Stimulated activated CD4-positive, alpha-beta T cell treated with anti-CD3 and anti-CD28 coated beads, Interleukin-15, amount 100 ng/mL, for 24 hours (primary cell): Measurements from ENCODE around the gene PIGN.

Source experiments
- DNase-seq: peaks from one replicate; pipeline ENCODE4 v3.0.0-alpha.2; 2020

Gene PIGN

DNA sequence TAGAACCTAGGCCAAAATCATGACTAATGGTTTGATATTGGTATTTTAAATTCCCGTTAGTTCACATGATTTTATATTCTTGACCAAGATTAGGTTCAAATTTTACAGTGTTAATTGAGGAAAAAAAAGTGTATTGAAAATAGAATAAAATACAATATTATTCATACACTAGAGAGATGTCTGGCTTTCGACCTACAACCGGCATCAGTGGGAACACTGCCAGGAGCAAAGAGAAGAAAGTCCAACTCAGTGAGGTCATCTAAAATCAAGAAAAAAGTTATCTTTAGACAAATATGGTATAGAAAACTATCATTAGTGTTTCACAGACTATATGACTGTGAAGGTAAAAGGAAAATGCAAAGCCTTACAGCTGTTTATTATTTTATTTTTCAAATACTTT is 81.5 kb downstream of the PIGN start:
- DNase-seq: no peak

- no peak for DNase-seq
These were observed 84.6 kb downstream of the PIGN start for GRCh38 chr18:62102221-62102620.

- DNase-seq: no peak
These were observed 85.5 kb downstream of the PIGN start for GRCh38 chr18:62101321-62101721.

GRCh38 chr18:62098960-62099359 is 87.9 kb downstream of the PIGN start:
- DNase-seq: no peak

DNA sequence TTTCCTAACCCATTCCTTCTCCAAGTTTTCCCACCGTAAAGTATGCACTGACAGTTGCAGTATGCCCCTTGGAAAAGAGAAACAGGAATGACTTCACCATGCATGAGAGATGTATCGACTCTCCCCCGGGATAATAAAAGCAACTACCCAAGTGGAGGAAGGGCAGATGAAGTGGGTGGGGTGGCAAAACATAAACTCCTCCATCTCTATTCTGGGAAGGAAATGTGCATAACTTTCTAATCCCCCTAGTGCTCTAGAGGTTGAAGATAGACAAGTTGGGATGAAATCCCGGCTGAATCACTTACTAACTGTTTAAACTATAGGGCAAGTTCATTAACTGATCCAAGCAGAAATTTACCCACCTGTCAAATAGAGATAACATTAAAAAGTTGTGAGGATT is 89.2 kb downstream of the PIGN start:
- no peak for DNase-seq

DNA sequence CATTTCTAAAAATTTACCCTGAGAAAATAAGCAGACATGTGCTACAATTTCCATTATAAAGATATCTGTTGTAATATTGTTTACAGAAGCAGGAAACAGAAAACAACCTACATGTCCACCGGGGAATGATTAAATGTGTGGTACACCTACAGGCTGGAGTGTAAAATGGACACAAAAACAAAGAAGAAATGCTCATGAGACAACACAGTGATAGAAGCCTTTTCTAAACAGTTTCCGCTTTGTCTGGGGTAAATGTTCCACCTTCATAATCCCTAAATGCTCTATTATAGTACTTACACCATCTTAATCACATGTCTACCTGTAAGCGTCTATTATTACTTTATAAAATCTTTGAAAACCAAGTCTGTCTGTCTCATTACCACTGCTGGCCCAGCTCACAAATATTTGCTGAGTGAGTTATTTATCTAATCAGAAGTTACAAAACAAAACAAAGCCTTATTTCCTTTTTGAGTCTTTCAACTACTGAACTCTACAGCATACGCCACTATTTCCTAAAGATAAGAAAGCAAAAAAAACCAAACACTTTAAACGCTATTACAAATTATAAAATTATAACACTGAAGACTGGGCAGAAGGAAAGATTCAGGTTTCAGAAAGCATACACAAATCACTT is 95.3 kb downstream of the PIGN start:
- DNase-seq: no peak

DNA sequence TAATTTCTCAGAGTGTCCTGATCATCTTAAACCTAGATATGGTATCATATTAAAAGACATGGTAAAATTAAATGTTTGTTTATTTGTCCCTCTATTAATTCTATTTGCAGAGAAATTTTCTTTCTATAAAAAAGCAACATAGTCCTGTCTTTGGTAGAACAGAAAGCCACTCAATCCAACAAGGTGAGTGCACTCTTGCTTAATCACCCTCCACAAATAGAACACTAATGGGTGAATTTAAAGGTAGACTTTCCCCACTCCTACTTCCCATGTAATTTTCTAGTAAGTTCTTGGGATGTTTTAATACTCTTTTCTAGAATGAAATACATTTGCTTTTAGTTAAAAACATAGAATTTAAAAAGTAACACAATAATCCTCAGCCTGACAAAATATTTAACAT is 97.7 kb downstream of the PIGN start:
- no peak for DNase-seq

GRCh38 chr18:62088156-62088555 is 98.7 kb downstream of the PIGN start:
- DNase-seq: no peak

DNA sequence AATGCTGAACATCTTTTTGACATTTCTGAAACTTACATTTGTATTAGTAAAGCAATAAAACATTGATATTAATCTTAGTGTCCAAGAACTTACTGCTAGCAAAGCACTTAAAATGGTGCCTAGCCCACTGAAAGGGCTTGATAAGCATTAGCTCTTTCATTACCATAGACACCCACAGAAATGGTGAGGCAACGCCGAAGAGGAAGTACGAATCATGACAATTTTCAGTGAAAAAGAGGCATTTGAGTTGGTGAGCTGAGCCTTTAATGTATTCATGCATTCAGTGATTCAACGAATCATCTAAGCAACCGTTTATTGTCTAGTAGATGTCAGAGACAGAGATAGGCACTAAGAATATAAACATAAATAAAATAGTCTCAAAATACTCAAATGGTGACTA is 101.1 kb downstream of the PIGN start:
- DNase-seq: no peak

DNA sequence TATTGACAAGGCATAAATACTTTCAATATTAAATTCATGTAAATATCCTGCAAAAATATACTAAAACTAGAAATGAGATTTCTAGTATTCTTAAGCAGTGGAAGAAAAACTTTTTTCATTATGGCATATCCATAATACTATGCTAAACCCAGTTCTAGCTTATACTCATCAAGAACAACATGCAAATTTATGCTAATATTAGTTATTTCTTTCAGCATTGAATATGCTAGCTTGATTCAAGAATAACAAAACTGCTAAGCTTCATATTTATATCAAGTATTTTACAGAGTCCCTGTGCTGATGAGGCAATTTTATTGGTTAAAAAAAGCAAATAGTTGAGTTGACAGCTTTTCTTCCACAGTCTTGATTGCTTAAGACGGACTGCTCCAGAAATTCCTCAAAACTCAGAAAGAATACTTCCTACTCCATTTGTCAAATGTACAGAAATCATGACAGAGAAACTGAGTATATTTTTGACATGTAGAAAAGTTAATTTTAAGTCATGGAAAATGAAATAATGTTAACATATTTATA is 105.0 kb downstream of the PIGN start:
- DNase-seq: no peak

DNA sequence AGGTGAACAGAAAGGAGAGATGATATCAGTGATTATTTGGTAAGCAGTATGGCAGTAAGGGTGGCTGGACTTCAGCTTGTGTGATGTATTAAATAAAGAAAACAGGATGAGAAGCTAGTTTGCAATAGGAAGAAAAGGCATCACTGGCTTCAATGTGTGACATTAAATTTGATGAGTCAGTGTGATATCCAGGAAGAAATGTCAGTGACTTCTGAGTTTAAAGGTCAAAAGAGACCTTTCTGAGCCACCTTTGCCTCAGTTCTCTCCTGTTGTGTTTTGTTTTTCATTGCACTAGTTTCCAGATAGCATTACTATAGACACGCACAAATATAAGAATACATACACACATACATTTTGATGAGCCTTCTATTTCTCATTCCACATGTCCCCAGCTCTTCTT is 105.6 kb downstream of the PIGN start:
- no peak for DNase-seq

DNA sequence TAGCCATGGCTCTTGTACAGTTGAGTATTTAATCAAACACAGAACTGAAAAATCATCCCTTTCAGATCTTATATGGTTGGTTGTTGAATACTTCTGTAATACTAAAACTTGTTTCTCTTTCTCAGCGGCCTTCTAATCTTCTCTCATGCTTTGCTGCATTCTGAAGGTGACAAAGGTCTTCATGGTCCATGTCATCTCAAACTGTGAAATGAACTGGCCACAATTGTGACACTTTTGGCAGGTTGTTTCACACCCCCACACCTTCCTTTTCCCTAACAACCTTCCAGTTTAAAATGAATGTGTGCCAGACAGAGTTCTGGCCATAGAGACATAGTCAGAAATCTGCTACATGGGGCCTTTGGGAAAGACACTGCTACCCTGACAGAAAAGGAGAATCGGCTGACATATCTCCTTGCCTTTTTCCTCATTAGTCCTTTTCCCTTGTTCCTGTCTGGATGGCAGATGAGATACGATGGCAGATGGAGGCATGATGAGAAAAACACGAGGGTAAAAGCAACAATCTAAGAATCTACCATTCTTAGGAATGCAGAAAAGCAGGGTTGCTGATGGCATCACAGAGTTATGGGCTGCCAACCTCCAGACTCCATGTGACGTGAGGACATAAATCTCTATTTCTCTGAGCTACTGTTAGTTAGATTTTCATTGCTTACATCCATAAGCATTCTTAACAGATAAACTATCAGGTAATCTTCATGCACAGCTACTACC is 106.5 kb downstream of the PIGN start:
- DNase-seq: no peak

DNA sequence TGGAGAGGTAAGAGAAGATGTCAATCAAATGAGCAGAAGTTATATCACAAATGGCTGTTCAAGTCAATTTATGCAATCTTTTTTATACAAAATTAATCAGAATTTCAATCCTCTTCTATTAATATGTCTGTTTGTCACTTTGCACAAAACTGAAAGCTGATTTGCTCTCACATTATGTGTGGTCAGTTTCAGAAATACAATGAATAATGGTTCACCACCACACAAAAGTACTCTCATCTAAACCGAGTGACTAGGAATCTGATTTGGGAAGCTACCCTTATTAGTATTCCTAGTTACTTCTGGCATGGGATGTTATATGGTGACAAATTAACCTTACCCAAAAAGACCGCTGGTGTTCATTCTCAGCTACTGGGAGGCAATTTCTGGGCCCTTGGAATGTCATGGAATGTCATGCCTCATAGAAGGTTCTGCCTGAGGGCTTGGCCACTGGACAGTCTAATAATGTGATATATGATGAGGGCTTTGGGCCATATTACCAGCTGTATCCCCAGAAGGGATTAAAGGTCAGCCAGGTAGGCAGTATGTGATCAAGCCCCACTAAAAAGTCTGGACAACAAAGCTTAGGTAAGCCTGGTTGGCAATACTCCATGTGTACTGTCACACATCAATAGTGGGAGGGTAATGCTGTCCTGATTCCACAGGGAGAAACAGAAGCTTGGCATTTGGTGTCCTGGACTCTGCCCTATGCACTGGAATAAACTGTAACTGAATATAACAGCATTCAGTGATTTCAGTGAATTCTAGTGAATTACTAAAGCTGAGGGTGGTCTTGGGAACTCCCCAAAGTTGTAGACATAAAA is 113.2 kb downstream of the PIGN start:
- no peak for DNase-seq

GRCh38 chr18:62072370-62072769 is 114.5 kb downstream of the PIGN start:
- DNase-seq: no peak

GRCh38 chr18:62071071-62071470 is 115.8 kb downstream of the PIGN start:
- no peak for DNase-seq

GRCh38 chr18:62070302-62070701 is 116.6 kb downstream of the PIGN start:
- no peak for DNase-seq

GRCh38 chr18:62069556-62069955 is 117.3 kb downstream of the PIGN start:
- no peak for DNase-seq

GRCh38 chr18:62066102-62066818 is 120.6 kb downstream of the PIGN start:
- DNase-seq: no peak

DNA sequence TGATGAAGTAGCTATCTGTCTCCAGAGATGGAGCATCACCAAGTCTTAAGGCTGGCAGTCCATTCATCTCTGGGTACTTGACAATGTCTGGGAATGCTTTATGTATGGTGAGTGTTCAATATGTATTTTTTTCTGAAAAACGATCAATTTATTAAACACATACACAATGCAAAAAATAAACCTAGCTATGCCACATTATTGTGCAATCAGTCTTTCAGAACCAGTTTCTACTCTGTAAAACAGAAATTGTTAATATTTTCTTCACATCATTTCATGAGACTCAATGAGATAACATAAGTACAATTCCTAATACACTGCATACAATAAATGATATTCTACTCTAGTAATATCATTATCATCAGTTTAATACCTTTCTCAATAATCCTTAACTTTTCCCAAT is 122.5 kb downstream of the PIGN start:
- DNase-seq: no peak

GRCh38 chr18:62061821-62062478 is 124.9 kb downstream of the PIGN start:
- no peak for DNase-seq

DNA sequence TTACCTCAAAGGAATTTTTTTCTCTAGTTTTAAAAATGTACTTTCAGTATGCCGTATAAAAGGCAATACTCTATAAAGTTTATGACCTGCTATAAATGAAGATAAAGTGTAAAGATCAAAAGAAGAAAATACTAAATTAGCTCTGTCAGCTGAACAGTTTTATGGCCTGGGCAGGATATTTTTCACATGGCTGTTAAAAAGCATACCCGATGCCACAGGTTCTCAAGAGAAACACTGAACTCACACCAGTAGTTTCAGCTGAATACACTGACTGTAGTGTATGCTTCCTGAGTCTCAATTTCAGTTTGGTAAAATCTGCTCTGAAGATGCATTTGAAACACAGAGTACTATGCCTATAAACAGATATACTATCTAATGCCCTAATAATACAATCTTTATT is 126.0 kb downstream of the PIGN start:
- no peak for DNase-seq

DNA sequence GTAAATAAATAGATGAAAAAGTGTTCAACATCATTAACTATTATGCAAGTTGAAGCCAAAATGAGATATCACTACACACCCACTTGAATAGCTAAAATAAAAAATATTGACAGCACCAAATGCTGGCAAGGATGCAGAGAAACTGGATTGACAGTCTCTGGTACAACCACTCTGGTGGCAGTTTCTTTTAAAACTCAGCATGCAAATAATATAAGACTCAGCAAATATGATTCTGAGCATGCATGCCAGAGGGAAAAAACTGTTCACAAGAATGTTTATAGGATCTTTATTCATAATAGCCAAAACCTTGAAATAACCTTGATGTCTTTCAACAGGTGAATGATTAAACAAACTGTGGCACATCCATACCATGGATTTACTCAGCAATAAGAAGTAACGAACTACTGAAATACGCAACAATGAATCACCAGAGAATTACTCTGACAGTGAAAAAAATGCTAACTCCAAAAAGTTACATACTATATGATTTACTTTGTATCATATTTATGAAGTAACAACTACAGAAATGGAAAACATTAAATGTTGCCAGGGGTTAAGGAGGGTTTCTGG is 131.8 kb downstream of the PIGN start:
- no peak for DNase-seq
